ENCODE data around the gene G0S2.

GRCh38 chr1:209674957-209675564 lies at the start of gene G0S2:
- no peak for TF ChIP-seq CTCF (IDR thresholded peaks at IDR 0.05)
- TF ChIP-seq EP300 (IDR thresholded peaks at IDR 0.05) = no peak
- peak; percentile 23 to 69 (median 52) for TF ChIP-seq POLR2AphosphoS5 (IDR thresholded peaks at IDR 0.05)
- TF ChIP-seq POLR2A (IDR thresholded peaks at IDR 0.05) = peak in 1 of 2 donors; percentile 39

All from sigmoid colon (tissue), 4 donors.